ENCODE measurements around the gene CTSC.
"Not testable (repeated sequence)": the region's sequence is repeated elsewhere in the genome, so short reads cannot be mapped to it uniquely, and the experiment has no call there.

Gene CTSC

GRCh38 chr11:88348870-88349269 is 11.3 kb upstream of the CTSC start:
- DNase-seq = no peak

GRCh38 chr11:88345949-88346348 is 8.4 kb upstream of the CTSC start:
- no peak for DNase-seq

GRCh38 chr11:88345408-88345807 is 7.9 kb upstream of the CTSC start:
- no peak for DNase-seq

- no peak for DNase-seq
These were observed 7.3 kb upstream of the CTSC start for GRCh38 chr11:88344869-88345268.

GRCh38 chr11:88341522-88342251 is 4.2 kb upstream of the CTSC start:
- DNase-seq = no peak

- no peak for DNase-seq
These were observed 2.9 kb upstream of the CTSC start for GRCh38 chr11:88340366-88340935.

GRCh38 chr11:88337987-88338668 is 592 bp upstream of the CTSC start:
- DNase-seq = no peak

- DNase-seq = no peak
These were observed 2.3 kb downstream of the CTSC start for GRCh38 chr11:88335284-88335683.

GRCh38 chr11:88333862-88334261 is 3.7 kb downstream of the CTSC start:
- no peak for DNase-seq

GRCh38 chr11:88332851-88333250 is 4.7 kb downstream of the CTSC start:
- DNase-seq = no peak

GRCh38 chr11:88330826-88331428 is 6.6 kb downstream of the CTSC start:
- DNase-seq = no peak

GRCh38 chr11:88329563-88330250 is 7.8 kb downstream of the CTSC start:
- DNase-seq = no peak

GRCh38 chr11:88327462-88328143 is 9.9 kb downstream of the CTSC start:
- no peak for DNase-seq

- no peak for DNase-seq
These were observed 10.5 kb downstream of the CTSC start for GRCh38 chr11:88327061-88327460.

GRCh38 chr11:88326099-88326498 is 11.4 kb downstream of the CTSC start:
- DNase-seq = no peak

- no peak for DNase-seq
These were observed 12.8 kb downstream of the CTSC start for GRCh38 chr11:88324562-88325345.

- not testable (repeated sequence) for DNase-seq
These were observed 14.7 kb downstream of the CTSC start for GRCh38 chr11:88322881-88323280.

- not testable (repeated sequence) for DNase-seq
These were observed 16.1 kb downstream of the CTSC start for GRCh38 chr11:88321412-88321811.

- no peak for DNase-seq
These were observed 17.4 kb downstream of the CTSC start for GRCh38 chr11:88320149-88320559.

- no peak for DNase-seq
These were observed 19.5 kb downstream of the CTSC start for GRCh38 chr11:88318017-88318416.

- DNase-seq = no peak
These were observed 20.0 kb downstream of the CTSC start for GRCh38 chr11:88317536-88317935.

- DNase-seq = no peak
These were observed 21.5 kb downstream of the CTSC start for GRCh38 chr11:88315981-88316441.
